ENCODE results near the gene MTAP.

GRCh38 chr9:21958833-21959232 is 156.4 kb downstream of the MTAP start:
- TF ChIP-seq POLR2A (IDR thresholded peaks at IDR 0.05) (no peak), CTCF (IDR thresholded peaks at IDR 0.05) (no peak), EP300 (IDR thresholded peaks at IDR 0.05; ENCODE audit: low read depth) (no peak)

All from transverse colon (tissue), 3 donors.